Measurements from ENCODE around the gene DDR2. TPM values are rescaled to one million over a fixed set of nuclear protein-coding genes. Genes with fewer than 3 reads are reported as not detected.
A peak's percentile ranks its signal among the peaks of the same experiment; 100 is the strongest.

Gene DDR2
- total and polyA plus RNA-seq, 12 donors, result 5.1 to 32.0 (median 20.8) TPM

DNA sequence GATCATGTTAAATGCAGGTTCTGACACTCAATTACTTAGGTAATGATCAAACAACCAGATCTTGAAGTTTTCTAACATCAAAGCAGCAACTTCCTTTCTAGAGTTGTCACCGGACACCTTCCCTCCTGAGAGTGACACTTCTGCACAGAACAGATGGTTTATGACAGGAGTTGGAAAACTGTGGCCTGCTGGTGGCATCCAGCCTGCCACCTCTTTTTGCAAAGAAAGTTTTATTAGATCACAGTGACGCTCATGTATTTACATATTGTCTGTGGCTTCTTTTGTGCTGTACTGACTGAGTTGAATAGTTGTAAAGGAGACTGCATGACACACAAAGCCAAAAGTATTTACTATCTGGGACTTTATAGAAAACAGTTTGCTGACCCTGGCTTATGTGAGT lies 28.3 kb downstream of the DDR2 start:
- ATAC-seq (no peak), DNase-seq (no peak)
- intact Hi-C loops (cut with DNase I), result no loop called here

DNA sequence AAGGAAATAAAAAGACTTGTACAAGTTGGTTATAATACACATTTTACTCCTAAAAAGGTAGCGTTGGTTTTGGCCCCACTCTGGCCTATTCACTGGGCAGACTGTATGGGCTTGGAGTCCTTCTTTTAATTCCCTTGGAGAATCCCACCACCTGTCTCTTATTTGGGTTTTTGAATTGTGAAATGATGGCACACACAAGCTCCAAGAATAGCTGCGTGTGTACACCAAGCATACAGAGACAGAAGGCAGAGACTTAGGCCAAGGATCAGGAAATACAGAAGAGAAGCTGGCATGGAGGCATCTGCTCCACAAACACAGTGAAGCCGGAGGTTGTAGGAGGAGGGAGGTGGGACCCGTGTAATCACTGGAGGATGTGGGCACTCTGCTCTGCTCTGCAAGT lies 29.1 kb downstream of the DDR2 start:
- WGBS, 2 donors, result 84 to 85% methylated on average over 4 of the region's 4 CpGs
- Histone ChIP-seq H3K27ac (no peak overlapping the region), H3K36me3 (peaks cover 0 to 7% (median 0%) of the 10 kb centered on the region in 9 donors), H3K4me1 (peaks cover 0 to 18% (median 10%) of the 10 kb centered on the region in 9 donors), H3K9me3 (no peaks in the 10 kb centered on the region), H3K27me3 (no peaks in the 10 kb centered on the region), H3K4me3 (no peak overlapping the region)
- intact Hi-C loops (cut with DNase I), result no loop called here
- no peak for TF ChIP-seq CTCF (IDR thresholded peaks at IDR 0.05)
- ATAC-seq, result no peak
- no peak for DNase-seq

More for the DNA sequence above, 28.3 kb downstream of the DDR2 start:
- WGBS, 2 donors, result 83 to 91% methylated on average over 2 of the region's 2 CpGs
- H3K27ac ChIP-seq, result no peak overlapping the region
- no peaks in the 10 kb centered on the region for H3K9me3 ChIP-seq
- H3K36me3 ChIP-seq, result peaks cover 0 to 7% (median 0%) of the 10 kb centered on the region in 9 donors
- no peak overlapping the region for H3K4me3 ChIP-seq
- H3K27me3 ChIP-seq, result no peaks in the 10 kb centered on the region
- TF ChIP-seq CTCF (IDR thresholded peaks at IDR 0.05), result no peak
- peaks cover 0 to 14% (median 10%) of the 10 kb centered on the region in 9 donors for H3K4me1 ChIP-seq

GRCh38 chr1:162662013-162662412 lies 29.7 kb downstream of the DDR2 start:
- Histone ChIP-seq H3K4me1 (peaks cover 0 to 19% (median 10%) of the 10 kb centered on the region in 9 donors), H3K9me3 (no peaks in the 10 kb centered on the region), H3K27ac (no peak overlapping the region), H3K27me3 (no peaks in the 10 kb centered on the region), H3K4me3 (no peak overlapping the region), H3K36me3 (peaks cover 0 to 7% (median 0%) of the 10 kb centered on the region in 9 donors)
- intact Hi-C loops (cut with DNase I), result no loop called here
- DNase-seq (no peak), ATAC-seq (no peak)
- no peak for TF ChIP-seq CTCF (IDR thresholded peaks at IDR 0.05)

DNA sequence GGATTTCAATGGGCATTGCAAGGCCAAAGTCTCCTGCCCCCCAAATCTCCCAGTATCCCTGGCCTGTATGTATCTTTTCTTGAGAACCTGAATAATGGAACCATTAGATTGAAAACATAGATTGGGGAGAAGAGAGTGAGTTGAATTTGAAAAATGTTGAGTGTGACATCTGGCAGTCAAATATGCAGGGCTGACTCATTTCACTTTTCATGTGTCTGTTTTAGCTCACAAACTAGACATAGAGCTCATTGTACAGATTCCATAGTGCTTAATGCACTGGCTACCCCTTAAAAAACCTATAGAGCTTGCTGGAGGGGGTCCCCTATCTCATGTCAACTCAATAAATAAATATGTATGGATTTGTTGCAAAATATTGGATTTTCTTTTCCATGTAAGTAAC lies 30.8 kb downstream of the DDR2 start:
- Histone ChIP-seq H3K9me3 (no peaks in the 10 kb centered on the region), H3K36me3 (peaks cover 0 to 5% (median 0%) of the 10 kb centered on the region in 9 donors), H3K4me1 (peaks cover 0 to 20% (median 10%) of the 10 kb centered on the region in 9 donors), H3K27me3 (no peaks in the 10 kb centered on the region), H3K27ac (peak overlapping the region in 1 of 10 donors; percentile 11), H3K4me3 (no peak overlapping the region)
- intact Hi-C loops (cut with DNase I), result no loop called here
- ATAC-seq (no peak), DNase-seq (no peak)
- TF ChIP-seq CTCF (IDR thresholded peaks at IDR 0.05), result no peak
